VCaP (cell line): ENCODE data around the gene BLNK.

ENCODE experiments used
- H3K27ac ChIP-seq: fragments of 450-650 bp; 2 replicates; pipeline ENCODE4 v1.5.1; 2017
- CTCF ChIP-seq: fragments of 450-650 bp; conservative IDR thresholded peaks from 2 replicates; pipeline ENCODE4 v1.5.1; 2017; ENCODE audit warnings: mild to moderate bottlenecking, moderate library complexity

Gene BLNK

DNA sequence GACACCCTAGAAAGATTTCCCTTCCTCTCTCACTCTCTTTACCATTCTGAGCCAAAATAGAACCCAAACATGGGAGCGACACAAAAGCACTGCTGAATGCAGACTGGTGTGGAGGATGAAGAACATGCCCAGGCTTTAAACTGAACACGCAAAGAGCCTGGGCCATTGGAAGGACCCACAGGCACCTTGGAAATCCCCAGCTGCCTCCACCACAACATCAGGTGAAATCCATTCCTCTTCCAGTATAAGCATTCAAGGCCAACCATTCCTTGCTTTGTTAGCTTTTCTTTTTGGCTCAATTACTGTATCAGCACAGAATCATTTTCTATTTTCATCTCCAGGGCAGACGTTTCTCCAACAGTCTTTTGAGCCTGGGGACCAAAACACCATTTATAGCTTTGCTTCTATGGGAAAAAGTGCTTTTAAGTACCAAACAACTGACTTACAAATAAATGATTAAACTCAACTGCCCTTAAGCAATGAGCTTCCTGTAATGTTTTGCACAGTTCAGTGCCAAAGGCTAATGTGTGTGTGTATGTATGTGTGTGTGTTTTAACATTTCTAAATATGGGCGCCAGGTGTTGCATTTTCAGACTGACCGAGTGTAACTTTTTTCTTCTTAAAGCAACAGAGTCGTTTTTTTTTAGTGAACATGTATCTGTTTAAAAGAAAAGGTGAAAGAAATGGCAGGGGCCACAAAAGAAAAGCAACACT, 16.2 kb upstream of the BLNK start:
- no peak for TF ChIP-seq CTCF
- peak overlapping the region; percentile 82 for H3K27ac ChIP-seq

DNA sequence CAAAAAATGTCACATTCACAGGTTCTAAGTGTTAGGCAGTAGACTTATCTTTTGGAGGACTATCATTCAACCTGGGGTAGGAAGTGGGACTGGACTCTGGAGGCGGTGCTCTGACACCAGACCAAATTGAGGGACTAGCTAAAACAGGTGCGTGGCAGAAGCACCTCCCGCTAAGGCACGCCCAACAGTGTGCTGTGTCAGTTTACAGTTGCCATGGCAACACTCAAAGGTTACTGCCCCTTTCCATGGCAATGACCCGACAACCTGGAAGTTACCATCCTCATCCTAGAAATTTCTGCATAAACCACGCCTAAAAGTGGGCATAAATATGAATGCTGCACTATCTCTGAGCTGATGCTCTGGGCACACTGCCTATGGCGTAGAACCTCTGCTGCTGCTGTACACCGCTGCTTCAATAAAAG, 14.0 kb upstream of the BLNK start:
- H3K27ac ChIP-seq: no peak overlapping the region
- TF ChIP-seq CTCF: no peak

- no peak overlapping the region for H3K27ac ChIP-seq
- TF ChIP-seq CTCF: no peak
These were observed 12.4 kb upstream of the BLNK start for GRCh38 chr10:96283756-96284155.

DNA sequence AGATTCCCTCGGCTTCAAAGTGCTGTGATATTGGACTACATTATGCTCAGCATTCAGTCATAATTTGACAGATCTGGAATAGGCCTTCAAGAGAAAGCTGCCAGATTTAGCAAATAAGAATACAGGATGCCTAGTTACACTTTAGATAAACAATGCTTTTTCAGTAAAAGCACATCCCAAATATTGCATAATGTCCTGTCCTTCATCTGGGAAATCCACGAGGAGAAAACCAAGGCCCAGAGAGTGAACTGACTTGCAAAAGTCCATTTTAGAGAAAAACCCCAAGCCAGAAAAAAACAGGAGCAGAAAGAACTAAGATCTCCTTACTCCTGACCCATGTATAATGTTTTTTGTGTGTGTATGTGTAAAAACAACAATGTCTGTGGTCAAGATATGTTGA, 12.0 kb upstream of the BLNK start:
- H3K27ac ChIP-seq: no peak overlapping the region
- TF ChIP-seq CTCF: no peak

DNA sequence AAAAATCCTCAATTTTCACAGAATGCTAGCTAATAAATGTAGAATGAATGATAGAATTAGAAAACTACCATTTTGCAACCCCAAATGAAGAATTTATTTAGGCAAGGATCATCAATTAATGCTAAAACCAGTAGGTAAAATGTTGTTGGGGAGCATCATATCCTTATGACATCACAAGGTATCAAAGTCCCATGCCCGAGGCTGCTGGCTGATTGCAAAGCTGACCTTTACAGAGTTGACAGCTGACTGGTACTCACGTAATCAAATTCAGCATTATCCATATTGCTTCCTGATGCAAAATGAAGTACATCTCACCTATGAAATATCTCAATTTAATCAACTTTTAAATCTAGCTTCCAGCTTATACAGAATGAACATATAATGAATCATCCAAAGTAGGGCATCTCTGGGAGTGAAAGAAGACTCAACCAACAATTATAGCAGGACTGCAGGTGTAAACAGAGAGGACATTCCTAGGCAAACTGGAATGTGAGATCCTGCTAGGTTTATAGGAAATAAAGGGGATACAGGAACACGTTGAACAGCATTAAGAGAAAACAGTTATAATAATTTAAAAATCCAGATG, 10.2 kb upstream of the BLNK start:
- H3K27ac ChIP-seq: no peak overlapping the region
- no peak for TF ChIP-seq CTCF

- no peak overlapping the region for H3K27ac ChIP-seq
- no peak for TF ChIP-seq CTCF
These were observed 9.5 kb upstream of the BLNK start for GRCh38 chr10:96280859-96281258.

- H3K27ac ChIP-seq: no peak overlapping the region
- no peak for TF ChIP-seq CTCF
These were observed 7.8 kb upstream of the BLNK start for GRCh38 chr10:96279191-96279641.
